Anterior cingulate cortex (tissue), 58 donors: ENCODE results near the gene CYBA.

Experiments used
- DNase-seq, 58 donors: peaks; one replicate each; lab custom pipeline; 2025; lab: John Stamatoyannopoulos, UW

The CYBA gene

DNA sequence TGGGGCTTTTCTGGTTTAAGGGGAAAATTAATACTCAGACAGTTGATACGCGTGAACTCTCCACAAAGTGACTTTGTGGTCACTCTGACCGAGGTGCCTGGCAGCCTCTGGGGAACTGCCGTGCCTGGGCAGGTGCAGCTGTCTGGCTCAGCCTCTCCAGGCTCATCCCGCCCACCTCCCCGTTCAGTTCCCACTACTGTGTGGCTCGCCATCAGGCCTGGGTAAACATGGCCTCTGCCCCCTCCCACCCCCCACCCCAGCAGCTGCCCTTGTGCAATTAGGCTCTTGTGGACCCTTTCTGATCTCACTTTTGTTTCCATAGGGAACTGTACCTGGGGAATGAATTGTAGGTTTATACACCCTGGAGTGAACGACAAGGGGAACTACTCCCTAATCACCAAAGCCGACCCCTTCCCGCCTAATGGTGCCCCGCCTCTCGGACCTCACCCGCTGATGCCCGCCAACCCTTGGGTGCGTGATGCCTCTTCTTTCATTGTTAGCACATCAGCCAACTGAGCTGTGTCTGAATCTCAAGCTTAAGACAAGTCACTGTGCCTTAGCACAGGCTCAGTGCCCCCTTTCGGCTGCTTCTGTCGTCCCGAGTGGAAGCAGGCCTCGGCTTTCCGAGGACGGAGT, 52.9 kb downstream of the CYBA start:
- DNase-seq, result no peak

DNA sequence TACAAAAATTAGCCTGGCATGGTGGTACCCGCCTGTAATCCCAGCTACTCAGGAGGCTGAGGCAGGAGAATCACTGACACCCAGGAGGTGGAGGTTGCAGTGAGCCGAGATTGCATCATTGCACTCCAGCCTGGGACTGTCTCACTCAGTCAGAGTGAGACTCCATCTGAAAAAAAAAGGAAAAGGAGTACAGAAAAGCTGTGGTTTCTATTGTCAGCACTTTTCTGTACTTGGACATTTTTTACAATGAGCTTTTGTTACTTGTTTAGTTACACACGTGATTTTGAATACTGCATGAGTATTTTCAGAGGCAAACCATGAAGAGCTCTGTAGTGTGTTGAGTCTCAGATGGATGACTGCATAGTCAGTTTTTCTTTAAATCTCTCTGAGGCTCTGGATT, 54.4 kb downstream of the CYBA start:
- peak in 7 of 58 donors; percentile 17 to 71 (median 27) for DNase-seq

DNA sequence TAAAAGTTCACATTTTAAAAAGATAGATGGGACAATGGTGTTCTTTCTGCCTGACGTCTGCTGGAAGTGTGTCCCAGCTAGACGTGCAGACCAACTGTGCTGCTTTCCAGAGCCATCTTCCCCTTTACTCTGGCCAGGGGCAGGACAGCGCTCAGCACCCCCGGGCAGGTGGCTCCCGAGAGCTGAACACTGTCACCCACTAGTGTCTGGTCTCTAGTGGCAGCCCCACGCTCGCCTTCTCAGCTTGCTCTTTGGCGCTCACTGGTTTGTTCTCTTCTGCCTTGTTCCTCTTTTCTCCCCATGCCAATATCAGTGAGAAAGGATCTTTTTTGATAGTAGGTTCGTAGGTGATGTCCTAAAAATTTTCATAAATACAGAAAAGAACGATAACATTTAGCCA, 54.9 kb downstream of the CYBA start:
- peak in 3 of 58 donors; percentile 3 to 14 (median 4) for DNase-seq

DNA sequence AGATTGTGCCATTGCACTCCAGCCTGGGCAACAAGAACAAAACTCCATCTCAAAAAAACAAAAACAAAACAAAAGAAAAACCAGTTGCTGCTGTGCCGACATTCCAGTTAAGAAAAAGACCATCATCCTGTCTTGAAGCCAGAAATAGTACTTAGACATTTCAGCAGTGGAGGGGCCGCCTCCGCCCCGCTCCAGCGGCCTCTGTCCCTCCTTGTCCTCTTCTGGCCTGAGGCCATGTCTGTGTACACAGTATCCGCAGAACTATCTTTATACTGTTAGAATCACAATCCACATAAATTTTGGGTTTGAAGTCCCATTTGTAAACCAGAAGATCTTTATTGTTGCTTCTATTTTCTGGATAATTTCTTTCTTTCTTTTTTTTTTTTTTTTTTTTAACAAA, 55.8 kb downstream of the CYBA start:
- peak in 1 of 58 donors; percentile 15 for DNase-seq

DNA sequence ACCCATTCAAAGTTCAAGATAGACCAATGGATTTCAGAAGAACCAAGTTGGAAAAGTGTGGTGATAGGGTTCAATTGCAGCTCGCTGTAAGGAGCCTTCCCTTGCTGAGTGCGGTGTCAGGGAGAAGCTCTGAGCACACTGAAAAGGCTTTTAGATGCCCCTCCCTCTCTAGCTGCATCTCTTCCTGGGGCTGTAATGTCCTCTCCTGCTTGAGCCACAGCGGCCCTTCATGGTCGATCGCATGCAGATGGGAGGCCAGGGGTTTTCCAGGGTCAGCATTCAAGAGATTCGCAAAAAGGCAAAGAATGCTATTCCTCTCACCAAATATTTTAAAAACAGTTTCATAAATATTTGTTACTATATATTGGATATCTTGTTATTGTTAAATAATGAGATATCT, 56.9 kb downstream of the CYBA start:
- peak in 3 of 58 donors; percentile 34 to 68 (median 39) for DNase-seq

DNA sequence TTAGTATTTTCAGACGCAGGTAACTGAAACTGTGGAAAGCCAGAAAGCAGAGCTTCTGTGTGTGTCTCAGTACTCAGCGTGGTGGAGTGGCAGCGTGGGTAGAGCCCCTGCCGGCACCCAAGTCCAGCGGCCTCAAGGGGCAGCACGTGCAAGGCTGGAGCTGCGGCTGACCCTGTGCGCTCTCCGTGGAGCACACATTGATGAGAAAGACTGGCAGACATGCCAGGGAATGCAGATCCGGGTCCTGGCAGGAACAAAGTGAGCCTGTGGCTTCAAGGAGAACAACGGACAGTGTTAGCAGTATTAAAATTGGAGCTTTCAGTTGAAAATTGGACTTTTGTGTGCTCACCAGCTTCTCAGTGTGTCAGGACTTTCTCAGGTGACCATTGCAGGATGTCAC, 57.4 kb downstream of the CYBA start:
- peak in 46 of 58 donors; percentile 3 to 82 (median 48) for DNase-seq
